ENCODE measurements around the gene SMIM44.
A peak's percentile ranks its signal among the peaks of the same experiment; 100 is the strongest.

SMIM44 gene

GRCh38 chr19:3514930-3515329, 31.7 kb upstream of the SMIM44 start:
- DNase-seq, result no peak
- peaks cover 2% of the 10 kb centered on the region for H3K36me3 Mint-ChIP-seq (ENCODE audit: low read depth)
- H3K4me3 Mint-ChIP-seq, result no peak overlapping the region
- no peaks in the 10 kb centered on the region for H3K9me3 Mint-ChIP-seq
- peaks cover 61% of the 10 kb centered on the region for H3K4me1 Mint-ChIP-seq
- no peak for TF ChIP-seq CTCF (IDR thresholded peaks at IDR 0.05)
- H3K27me3 Mint-ChIP-seq (ENCODE audit: low read depth, poor library complexity), result no peaks in the 10 kb centered on the region
- H3K27ac Mint-ChIP-seq, result peak overlapping the region; percentile 64

GRCh38 chr19:3513229-3514140, 30.2 kb upstream of the SMIM44 start:
- H3K4me1 Mint-ChIP-seq, result peaks cover 70% of the 10 kb centered on the region
- H3K27ac Mint-ChIP-seq, result peak overlapping the region; percentile 61
- no peak for DNase-seq
- peaks cover 3% of the 10 kb centered on the region for H3K27me3 Mint-ChIP-seq (ENCODE audit: low read depth, poor library complexity)
- peaks cover 13% of the 10 kb centered on the region for H3K36me3 Mint-ChIP-seq (ENCODE audit: low read depth)
- no peak for TF ChIP-seq CTCF (IDR thresholded peaks at IDR 0.05)
- H3K9me3 Mint-ChIP-seq, result no peaks in the 10 kb centered on the region
- no peak overlapping the region for H3K4me3 Mint-ChIP-seq

GRCh38 chr19:3512562-3513228, 29.5 kb upstream of the SMIM44 start:
- DNase-seq, result no peak
- Mint-ChIP-seq H3K9me3 (no peaks in the 10 kb centered on the region), H3K36me3 (ENCODE audit: low read depth) (peaks cover 13% of the 10 kb centered on the region), H3K27ac (no peak overlapping the region), H3K27me3 (ENCODE audit: low read depth, poor library complexity) (peaks cover 3% of the 10 kb centered on the region), H3K4me1 (peaks cover 71% of the 10 kb centered on the region), H3K4me3 (no peak overlapping the region)
- TF ChIP-seq CTCF (IDR thresholded peaks at IDR 0.05), result no peak

- peaks cover 3% of the 10 kb centered on the region for H3K27me3 Mint-ChIP-seq (ENCODE audit: low read depth, poor library complexity)
- peak overlapping the region; percentile 58 for H3K4me3 Mint-ChIP-seq
- peaks cover 81% of the 10 kb centered on the region for H3K4me1 Mint-ChIP-seq
- TF ChIP-seq CTCF (IDR thresholded peaks at IDR 0.05), result no peak
- no peak overlapping the region for H3K27ac Mint-ChIP-seq
- no peak for DNase-seq
- peaks cover 13% of the 10 kb centered on the region for H3K36me3 Mint-ChIP-seq (ENCODE audit: low read depth)
- H3K9me3 Mint-ChIP-seq, result no peaks in the 10 kb centered on the region
Observed at GRCh38 chr19:3511506-3512251, 28.4 kb upstream of the SMIM44 start.

- no peak overlapping the region for H3K4me3 Mint-ChIP-seq
Observed at GRCh38 chr19:3510727-3511126, 27.5 kb upstream of the SMIM44 start.

More at GRCh38 chr19:3510727-3511126, 27.5 kb upstream of the SMIM44 start:
- Mint-ChIP-seq H3K9me3 (no peaks in the 10 kb centered on the region), H3K27me3 (ENCODE audit: low read depth, poor library complexity) (peaks cover 3% of the 10 kb centered on the region), H3K27ac (peak overlapping the region; percentile 45), H3K4me1 (peaks cover 77% of the 10 kb centered on the region), H3K36me3 (ENCODE audit: low read depth) (peaks cover 13% of the 10 kb centered on the region)
- no peak for TF ChIP-seq CTCF (IDR thresholded peaks at IDR 0.05)
- DNase-seq, result no peak
